Esophagus (tissue), 2 donors: ENCODE measurements around the gene COL5A1. TPM values are rescaled to one million over a fixed set of nuclear protein-coding genes. Genes with fewer than 3 reads are reported as not detected.

Experiments used
- H3K27ac ChIP-seq, 2 donors: one replicate each; pipeline ENCODE4 v1.5.1; 2013; ENCODE audit warnings: low read depth in 2 of 2, mild to moderate bottlenecking in 2 of 2, inconsistent platforms in 1 of 2, low read length in 1 of 2, moderate library complexity in 1 of 2
- H3K27me3 ChIP-seq, 2 donors: one replicate each; pipeline ENCODE4 v1.6.1; 2013; ENCODE audit warnings: low read length in 2 of 2, control low read depth in 1 of 2, mild to moderate bottlenecking in 1 of 2; ENCODE audit not compliant: insufficient read depth in 2 of 2, control insufficient read depth in 1 of 2
- H3K36me3 ChIP-seq, 2 donors: one replicate each; pipeline ENCODE4 v1.6.1; 2013; ENCODE audit warnings: low read length in 1 of 2; ENCODE audit not compliant: control insufficient read depth in 2 of 2, insufficient read depth in 2 of 2
- H3K4me1 ChIP-seq, 2 donors: one replicate each; pipeline ENCODE4 v1.6.1; 2013; ENCODE audit warnings: low read length in 1 of 2; ENCODE audit not compliant: control insufficient read depth in 2 of 2, insufficient read depth in 2 of 2
- H3K4me3 ChIP-seq, 2 donors: one replicate each; pipeline ENCODE4 v1.5.1; 2013; ENCODE audit warnings: low read length in 2 of 2, mild to moderate bottlenecking in 2 of 2, low read depth in 1 of 2, moderate library complexity in 1 of 2
- H3K9me3 ChIP-seq, 2 donors: one replicate each; pipeline ENCODE4 v1.6.1; 2013; ENCODE audit warnings: mild to moderate bottlenecking in 2 of 2, low read depth in 1 of 2, low read length in 1 of 2, moderate library complexity in 1 of 2; ENCODE audit not compliant: control insufficient read depth in 2 of 2, insufficient read depth in 1 of 2
- WGBS, 2 donors: extraction: QIAGEN DNeasy Blood & Tissue Kit; methylation state at CpG; one replicate each; pipeline ENCODE4 v1.1.7; 2013; 5-methylcytosine and 5-hydroxymethylcytosine counted together
- polyA plus RNA-seq, 2 donors: library from polyadenylated mRNA; stranded (reverse); fragments of 200-250 nt; gene quantifications; one replicate each; pipeline ENCODE4 v1.2.3, GENCODE V29; 2013
- donor health status: healthy with polysubstance abuse.
- donor health status: Bipolar disorder and iron deficiency.

Gene COL5A1
- polyA plus RNA-seq, 2 donors = 3.5 to 7.6 TPM

DNA sequence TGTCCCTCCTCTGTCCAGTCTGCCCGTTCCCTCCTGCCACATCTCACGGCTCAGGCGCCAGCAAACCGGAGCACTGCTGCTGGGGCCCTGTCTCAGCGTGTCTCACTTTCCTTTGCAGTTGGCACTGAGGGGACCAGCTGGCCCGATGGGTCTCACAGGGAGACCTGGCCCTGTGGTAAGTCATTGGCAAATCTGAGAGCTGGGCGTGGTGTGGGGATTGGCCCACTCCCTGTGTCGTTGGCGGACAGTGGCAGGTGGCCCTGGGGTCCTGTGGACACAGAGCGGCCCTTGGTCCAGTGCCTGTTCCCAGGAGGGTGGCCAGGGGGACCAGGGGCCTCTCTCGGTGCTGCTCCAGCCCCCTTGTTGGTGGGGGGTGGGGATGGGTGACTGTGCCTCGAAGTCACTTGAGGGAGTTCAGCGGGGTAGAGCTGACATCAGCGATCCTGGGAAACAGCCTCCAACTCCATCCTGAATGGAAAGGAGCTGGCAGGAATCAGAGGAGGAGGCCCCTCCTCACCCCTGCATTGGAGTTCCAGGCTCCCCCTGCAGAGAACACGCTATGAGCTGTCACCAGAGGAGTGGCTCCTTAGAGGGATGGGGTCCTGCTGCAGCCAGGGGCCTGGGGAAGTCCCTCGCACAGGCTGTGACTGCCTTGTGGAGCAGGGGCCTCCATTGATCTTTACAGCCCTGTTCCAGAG lies 111.0 kb downstream of the COL5A1 start:
- 85% methylated on average over 16 of the region's 16 CpGs for WGBS, 2 donors

DNA sequence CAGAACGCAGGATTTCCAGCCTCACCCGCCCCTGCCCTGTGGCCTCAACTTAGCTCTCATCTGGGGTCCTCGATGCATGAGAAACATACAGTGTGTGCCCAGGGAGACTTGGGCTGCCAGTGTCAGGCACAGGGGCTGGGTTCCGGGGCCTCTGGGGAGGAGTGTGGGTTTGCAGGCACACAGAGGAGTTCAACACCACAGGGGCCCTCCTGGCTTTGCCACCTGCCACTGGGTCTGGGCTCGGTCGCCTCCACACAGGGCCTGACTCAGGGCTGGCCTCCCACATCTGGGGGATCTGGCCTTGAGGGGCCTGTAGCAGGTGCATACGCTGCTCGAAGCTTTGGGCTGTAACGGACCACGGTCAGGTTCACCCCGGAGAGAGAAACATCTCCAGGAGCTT lies 111.6 kb downstream of the COL5A1 start:
- H3K4me3 ChIP-seq = no peak overlapping the region
- no peaks in the 10 kb centered on the region for H3K27me3 ChIP-seq
- no peaks in the 10 kb centered on the region for H3K9me3 ChIP-seq
- H3K36me3 ChIP-seq = peaks cover 0 to 8% of the 10 kb centered on the region in 2 donors
- no peaks in the 10 kb centered on the region for H3K4me1 ChIP-seq
- WGBS, 2 donors = 88 to 94% methylated on average over 11 of the region's 11 CpGs
- H3K27ac ChIP-seq = no peak overlapping the region

More for the DNA sequence above, 111.0 kb downstream of the COL5A1 start:
- peaks cover 0 to 11% of the 10 kb centered on the region in 2 donors for H3K36me3 ChIP-seq
- no peaks in the 10 kb centered on the region for H3K27me3 ChIP-seq
- no peak overlapping the region for H3K4me3 ChIP-seq
- H3K9me3 ChIP-seq = peaks cover 0 to 4% of the 10 kb centered on the region in 2 donors
- no peaks in the 10 kb centered on the region for H3K4me1 ChIP-seq
- no peak overlapping the region for H3K27ac ChIP-seq

DNA sequence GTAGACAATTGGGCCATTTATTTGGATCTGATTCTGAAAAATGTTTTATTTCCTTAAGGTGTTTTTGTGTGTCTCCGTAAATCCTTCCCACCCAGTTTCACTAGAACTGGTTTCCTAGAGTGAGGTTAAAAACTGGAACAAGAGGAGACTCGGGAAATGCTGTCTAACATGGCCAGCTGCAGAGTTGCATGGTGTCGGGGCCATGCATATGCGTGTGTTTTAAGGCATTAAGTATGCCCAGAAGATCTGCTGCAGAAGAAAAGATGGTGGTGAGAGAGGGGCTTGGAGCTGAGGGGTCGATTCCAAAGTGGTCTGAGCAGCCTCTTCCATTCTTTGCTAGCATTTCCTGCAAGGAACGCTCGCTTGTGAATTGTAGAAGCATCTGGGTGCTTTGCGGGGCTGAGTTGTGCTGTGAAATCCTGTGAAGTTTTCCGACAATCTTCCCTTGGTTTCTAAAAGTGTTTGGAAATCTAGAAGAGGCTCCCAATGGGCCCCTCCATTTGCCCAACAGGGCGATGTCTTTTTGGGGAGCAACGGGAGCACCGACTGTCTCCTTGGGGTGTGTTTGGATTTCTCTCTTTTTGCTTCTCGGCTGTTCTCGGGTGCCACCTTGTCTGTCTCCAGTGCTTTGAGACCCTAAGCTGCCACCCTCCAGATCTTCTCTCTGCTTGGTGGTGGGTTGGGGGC lies 113.8 kb downstream of the COL5A1 start:
- Histone ChIP-seq H3K27me3 (no peaks in the 10 kb centered on the region), H3K27ac (no peak overlapping the region), H3K4me1 (no peaks in the 10 kb centered on the region)

DNA sequence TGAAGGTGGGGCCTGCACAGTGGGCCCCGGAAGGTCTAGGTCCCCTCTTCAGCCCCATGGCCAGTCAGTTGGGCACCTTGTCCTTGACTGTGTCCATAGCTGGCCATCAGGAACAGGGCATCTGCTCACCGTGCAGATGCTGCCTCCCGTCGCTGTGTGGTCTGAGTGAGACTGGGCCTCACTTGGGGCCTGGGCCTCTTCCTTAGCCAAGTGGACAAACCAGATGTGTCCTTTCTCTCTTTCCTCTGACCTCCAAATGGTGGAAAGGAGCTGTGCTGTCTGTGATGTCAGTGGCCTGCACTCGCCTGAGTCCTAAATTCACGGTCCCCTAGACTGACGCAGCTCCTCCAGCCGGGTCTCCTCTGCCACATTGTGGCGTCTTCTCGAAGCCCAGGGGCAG lies 114.5 kb downstream of the COL5A1 start:
- H3K36me3 ChIP-seq = peaks cover 0 to 12% of the 10 kb centered on the region in 2 donors
- WGBS, 2 donors = 90 to 91% methylated on average over 10 of the region's 10 CpGs
- peaks cover 0 to 9% of the 10 kb centered on the region in 2 donors for H3K9me3 ChIP-seq
- H3K4me3 ChIP-seq = no peak overlapping the region
- H3K27ac ChIP-seq = no peak overlapping the region
- H3K27me3 ChIP-seq = no peaks in the 10 kb centered on the region
- H3K4me1 ChIP-seq = peaks cover 0 to 2% of the 10 kb centered on the region in 2 donors

More for the DNA sequence above, 113.8 kb downstream of the COL5A1 start:
- whole genome bisulfite sequencing, 2 donors = 84 to 88% methylated on average over 14 of the region's 14 CpGs
- peaks cover 0 to 4% of the 10 kb centered on the region in 2 donors for H3K9me3 ChIP-seq
- H3K4me3 ChIP-seq = no peak overlapping the region
- peaks cover 0 to 6% of the 10 kb centered on the region in 2 donors for H3K36me3 ChIP-seq

DNA sequence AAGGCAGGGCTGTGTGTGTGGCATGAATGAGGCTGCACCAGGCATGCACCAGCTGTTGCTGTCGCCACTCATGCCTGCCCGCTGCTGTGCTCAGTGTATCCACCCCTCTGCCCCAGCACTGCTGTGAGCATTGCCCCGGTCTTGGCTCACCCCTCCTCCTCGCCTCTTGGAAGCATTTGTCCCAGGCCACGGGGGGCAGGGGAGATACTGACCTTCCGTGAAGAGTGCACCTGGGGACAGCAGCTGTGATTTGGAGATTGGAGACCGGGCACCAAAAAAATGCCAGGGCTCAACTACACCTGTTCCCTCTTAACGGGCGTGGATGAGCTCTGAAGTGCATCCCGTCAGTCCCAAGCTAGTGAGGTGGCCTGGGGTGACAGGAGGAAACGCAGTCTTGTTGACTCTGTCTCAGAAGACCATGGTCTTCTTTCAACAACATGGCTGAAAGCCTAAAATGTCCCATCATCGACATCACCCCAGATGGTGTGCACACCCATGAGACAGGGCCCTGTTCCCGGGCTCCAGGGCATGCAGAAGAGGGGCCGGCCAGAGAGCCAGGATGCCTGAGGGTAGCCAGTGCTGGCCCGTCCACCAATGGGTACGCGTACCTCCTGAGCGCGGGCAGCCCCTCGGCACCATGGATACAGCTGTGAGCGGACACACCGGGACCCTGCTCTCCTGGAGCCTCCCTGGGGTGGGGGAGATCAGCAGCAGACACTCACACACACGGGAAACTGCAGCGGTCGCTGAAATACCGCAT lies 115.8 kb downstream of the COL5A1 start:
- H3K27me3 ChIP-seq = no peaks in the 10 kb centered on the region

DNA sequence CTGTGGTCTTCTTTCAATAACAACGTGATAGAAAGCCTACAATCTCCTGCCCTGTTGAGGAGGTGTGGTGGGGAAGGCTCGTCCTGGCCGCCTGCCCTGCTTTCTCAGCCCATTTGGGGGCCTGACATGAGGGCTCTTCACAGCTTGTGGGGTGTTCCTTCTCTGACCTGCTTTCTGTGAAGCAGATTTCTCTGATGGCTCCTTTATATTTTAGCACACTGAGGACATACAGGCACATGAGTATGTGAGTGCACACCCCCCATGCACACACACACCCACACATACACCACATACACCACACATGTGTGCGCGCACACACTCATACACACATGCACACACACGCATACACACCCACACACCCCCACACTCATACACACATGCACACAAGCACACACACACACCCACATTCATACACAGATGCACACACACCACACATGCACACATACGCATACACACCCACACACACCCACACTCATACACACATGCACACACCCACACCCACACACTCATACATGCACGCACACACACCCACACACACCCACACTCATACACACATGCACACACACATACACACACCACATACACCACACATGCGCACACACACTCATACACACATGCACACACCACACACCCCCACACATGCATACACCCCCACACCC lies 117.5 kb downstream of the COL5A1 start:
- Histone ChIP-seq H3K36me3 (peaks cover 0 to 17% of the 10 kb centered on the region in 2 donors), H3K4me3 (no peak overlapping the region), H3K4me1 (peaks cover 0 to 3% of the 10 kb centered on the region in 2 donors), H3K27me3 (no peaks in the 10 kb centered on the region), H3K9me3 (peaks cover 0 to 9% of the 10 kb centered on the region in 2 donors), H3K27ac (no peak overlapping the region)
- 78 to 89% methylated on average over 9 of the region's 9 CpGs for WGBS, 2 donors

More for the DNA sequence above, 115.8 kb downstream of the COL5A1 start:
- no peak overlapping the region for H3K27ac ChIP-seq
- peaks cover 0 to 3% of the 10 kb centered on the region in 2 donors for H3K4me1 ChIP-seq
- H3K4me3 ChIP-seq = no peak overlapping the region
- H3K9me3 ChIP-seq = peaks cover 0 to 9% of the 10 kb centered on the region in 2 donors
- peaks cover 0 to 16% of the 10 kb centered on the region in 2 donors for H3K36me3 ChIP-seq
- 89 to 90% methylated on average over 26 of the region's 26 CpGs for WGBS, 2 donors

DNA sequence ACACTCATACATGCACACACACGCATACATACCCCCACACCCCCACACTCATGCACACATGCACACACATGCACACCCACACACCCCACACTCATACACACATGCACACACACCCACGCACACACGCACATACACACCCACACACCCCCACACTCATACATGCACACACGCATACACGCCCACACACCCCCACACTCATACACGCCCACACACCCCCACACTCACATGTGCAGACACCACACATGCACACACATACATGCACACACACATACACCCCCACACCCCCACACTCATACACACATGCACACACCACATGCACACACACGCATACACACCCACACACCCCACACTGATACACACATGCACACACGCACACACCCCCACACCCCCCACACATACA lies 118.3 kb downstream of the COL5A1 start:
- H3K27me3 ChIP-seq = no peaks in the 10 kb centered on the region
- WGBS, 2 donors = 96% methylated on average over 8 of the region's 8 CpGs
- no peak overlapping the region for H3K4me3 ChIP-seq
- H3K4me1 ChIP-seq = peaks cover 0 to 3% of the 10 kb centered on the region in 2 donors
- H3K36me3 ChIP-seq = peaks cover 0 to 15% of the 10 kb centered on the region in 2 donors
- H3K27ac ChIP-seq = no peak overlapping the region
- H3K9me3 ChIP-seq = peaks cover 0 to 9% of the 10 kb centered on the region in 2 donors

DNA sequence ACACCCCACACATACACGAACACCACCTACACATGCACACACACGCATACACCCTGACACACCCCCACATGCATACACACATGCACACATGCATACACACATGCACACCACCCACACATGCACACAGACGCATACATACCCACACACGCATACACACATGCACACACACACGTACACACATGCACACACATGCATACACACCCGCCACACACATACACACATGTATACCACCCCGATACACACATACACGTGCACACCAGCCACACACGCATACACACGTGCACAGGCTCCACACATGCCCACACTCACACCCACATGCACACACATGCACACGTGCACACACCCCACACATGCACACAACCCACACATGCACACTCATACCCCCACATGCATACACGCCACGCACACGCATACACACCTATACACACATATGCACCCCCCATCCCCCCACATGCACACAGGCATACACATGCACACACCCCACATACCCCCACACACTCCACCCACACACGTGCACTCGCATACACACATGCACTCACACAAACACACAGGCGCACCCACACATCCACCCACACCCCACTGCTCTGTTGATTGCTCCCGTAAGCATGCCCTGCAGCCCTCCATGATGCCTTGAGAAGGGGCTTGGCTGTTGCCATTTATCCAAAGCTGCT lies 119.3 kb downstream of the COL5A1 start:
- H3K9me3 ChIP-seq = peaks cover 0 to 9% of the 10 kb centered on the region in 2 donors
- 95 to 96% methylated on average over 18 of the region's 18 CpGs for WGBS, 2 donors
- H3K4me1 ChIP-seq = peaks cover 0 to 3% of the 10 kb centered on the region in 2 donors
- H3K36me3 ChIP-seq = peaks cover 0 to 15% of the 10 kb centered on the region in 2 donors
- no peak overlapping the region for H3K27ac ChIP-seq
- H3K27me3 ChIP-seq = no peaks in the 10 kb centered on the region
- no peak overlapping the region for H3K4me3 ChIP-seq
